GM12873 (cell line): ENCODE data around the gene ARHGEF4.

Source experiments
- CTCF ChIP-seq: IDR thresholded peaks from 2 replicates; pipeline ENCODE4 v1.5.1; 2012; ENCODE audit warnings: low read depth, mild to moderate bottlenecking, moderate library complexity, low read length, control low read depth; ENCODE audit not compliant: insufficient read depth; ENCODE audit errors: missing control alignments

The ARHGEF4 gene

DNA sequence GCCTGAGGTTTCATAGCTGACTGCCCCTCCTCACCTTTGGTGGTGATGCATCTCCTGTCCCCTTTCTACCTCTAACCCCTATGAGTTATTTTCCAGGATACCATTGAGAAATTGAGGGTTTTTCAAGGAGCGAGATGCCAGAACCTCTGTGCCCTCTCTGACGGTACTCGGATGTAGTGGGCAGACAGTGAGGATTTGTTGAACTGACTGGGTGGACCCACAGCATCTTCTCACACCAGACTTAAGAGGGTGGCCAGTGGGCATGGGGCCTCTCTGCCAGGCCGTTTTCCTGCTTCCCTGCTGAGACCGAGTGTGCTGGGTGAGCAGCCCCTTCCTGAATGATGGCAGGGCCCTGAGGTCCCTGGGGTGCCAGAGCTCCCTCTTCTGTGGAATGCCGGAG, 46.3 kb downstream of the ARHGEF4 start:
- no peak for TF ChIP-seq CTCF

GRCh38 chr2:130883496-130883895, 46.8 kb downstream of the ARHGEF4 start:
- no peak for TF ChIP-seq CTCF

- TF ChIP-seq CTCF: no peak
Measured at GRCh38 chr2:130884013-130884412, 47.3 kb downstream of the ARHGEF4 start.

DNA sequence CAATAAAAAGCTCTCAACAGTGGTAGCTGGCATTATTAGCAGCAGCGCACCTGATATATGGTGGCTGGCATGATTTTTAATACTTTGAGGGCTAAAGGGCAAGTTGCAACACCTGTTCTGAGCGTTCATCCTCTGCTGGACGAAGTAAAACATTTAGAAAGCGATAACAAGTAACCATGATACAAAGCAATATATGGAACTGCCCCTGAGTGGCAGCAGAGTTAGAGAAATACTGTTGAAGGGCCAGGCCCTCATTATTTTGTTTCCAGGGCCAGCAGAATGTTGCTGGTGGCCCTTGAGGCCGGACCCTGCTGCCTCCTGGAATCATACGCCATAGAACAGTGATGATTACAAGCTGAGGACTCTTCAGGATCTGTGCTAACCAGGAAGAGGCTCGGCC, 47.8 kb downstream of the ARHGEF4 start:
- TF ChIP-seq CTCF: no peak

DNA sequence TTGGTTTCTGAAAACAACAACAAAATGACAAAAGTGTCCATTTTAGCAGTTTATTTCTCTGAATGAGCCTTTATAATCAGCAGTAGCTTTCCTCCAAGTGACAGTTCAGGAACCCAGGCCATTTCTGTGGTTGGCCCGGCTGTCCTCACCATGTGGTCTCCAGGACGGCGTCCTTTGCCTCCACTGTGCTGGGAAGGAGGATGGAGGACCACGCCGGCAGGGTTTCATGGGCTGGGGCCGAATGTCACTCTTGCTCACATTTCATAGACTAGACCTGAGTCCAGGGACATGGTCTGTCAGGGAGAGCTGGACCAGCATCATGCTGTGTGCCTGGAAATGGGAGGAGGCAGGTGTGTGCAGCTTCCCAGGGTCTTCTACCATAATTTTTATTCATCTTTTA, 50.9 kb downstream of the ARHGEF4 start:
- TF ChIP-seq CTCF: no peak

DNA sequence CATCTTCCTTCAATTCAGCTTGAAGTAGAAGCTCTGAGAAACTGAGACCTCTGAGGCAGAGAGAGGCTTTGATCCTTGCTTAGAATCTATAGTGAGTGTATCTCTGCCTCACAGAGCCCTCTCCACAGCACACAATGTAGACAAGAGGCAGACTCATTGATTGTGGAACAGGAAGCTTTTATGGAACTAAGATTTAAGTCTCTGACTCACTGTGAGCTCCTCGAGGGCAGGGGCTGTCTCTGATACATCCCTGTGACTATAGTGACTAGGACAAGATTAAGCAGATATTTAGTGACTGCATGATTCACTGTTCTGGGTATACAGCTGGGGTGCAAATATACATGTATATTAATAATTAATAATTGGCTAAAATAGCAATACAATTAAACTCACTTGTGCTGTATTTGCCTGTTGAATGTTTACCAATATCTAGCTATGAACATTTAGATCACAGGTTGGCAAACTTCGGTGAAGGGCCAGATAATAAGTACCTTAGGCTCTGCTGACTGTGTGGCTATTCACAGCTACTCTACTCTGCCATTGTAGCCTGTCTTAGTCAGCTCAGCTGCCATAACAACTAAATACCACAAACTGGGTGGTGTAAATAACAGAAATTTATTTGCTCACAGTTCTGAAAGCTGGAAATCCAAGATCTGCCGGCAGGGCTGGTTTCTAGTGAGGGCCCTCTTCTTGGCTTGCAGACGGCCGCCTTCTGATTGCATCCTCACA, 54.4 kb downstream of the ARHGEF4 start:
- no peak for TF ChIP-seq CTCF

GRCh38 chr2:130891966-130892365, 55.3 kb downstream of the ARHGEF4 start:
- no peak for TF ChIP-seq CTCF
